ENCODE data around the gene PLRG1.

DNA sequence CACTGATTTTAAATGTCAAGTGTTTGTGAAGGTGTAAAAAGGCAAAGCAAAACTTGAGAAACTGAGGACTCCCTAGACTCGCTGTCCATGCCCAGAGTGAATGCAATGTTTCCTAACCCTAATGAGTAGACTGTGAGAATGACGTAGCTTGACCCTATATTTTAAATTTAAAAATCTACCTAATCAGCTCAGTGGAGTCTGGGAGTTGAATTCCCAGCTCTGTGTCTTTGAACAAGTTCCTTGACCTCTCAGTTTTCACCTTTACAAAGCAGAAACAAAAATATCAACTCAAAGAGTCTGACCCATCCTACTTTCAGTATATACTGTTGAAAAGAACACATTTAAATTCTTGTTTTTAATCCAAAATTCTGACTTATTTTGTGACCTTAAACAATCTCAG is 38.0 kb upstream of the PLRG1 start:
- TF ChIP-seq, protein P1, sequence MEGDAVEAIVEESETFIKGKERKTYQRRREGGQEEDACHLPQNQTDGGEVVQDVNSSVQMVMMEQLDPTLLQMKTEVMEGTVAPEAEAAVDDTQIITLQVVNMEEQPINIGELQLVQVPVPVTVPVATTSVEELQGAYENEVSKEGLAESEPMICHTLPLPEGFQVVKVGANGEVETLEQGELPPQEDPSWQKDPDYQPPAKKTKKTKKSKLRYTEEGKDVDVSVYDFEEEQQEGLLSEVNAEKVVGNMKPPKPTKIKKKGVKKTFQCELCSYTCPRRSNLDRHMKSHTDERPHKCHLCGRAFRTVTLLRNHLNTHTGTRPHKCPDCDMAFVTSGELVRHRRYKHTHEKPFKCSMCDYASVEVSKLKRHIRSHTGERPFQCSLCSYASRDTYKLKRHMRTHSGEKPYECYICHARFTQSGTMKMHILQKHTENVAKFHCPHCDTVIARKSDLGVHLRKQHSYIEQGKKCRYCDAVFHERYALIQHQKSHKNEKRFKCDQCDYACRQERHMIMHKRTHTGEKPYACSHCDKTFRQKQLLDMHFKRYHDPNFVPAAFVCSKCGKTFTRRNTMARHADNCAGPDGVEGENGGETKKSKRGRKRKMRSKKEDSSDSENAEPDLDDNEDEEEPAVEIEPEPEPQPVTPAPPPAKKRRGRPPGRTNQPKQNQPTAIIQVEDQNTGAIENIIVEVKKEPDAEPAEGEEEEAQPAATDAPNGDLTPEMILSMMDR (conservative IDR thresholded peaks at IDR 0.05): no peak
- no peak for TF ChIP-seq ZFX (IDR thresholded peaks at IDR 0.05)
